HG02588 (cell line): ENCODE measurements around the gene SLC26A9.
"Not testable (repeated sequence)": the region's sequence is repeated elsewhere in the genome, so short reads cannot be mapped to it uniquely, and the experiment has no call there.

ENCODE experiments used
- ATAC-seq: cut with Tn5 transposase; IDR thresholded peaks from one replicate; pipeline ENCODE4 v1.9.1; 2021; ENCODE audit warnings: mild to moderate bottlenecking, moderate library complexity; ENCODE audit not compliant: unreplicated experiment

SLC26A9 gene

GRCh38 chr1:205896351-205896750, 46.9 kb downstream of the SLC26A9 start:
- ATAC-seq = no peak

GRCh38 chr1:205894119-205894518, 49.1 kb downstream of the SLC26A9 start:
- not testable (repeated sequence) for ATAC-seq

- ATAC-seq = not testable (repeated sequence)
These were observed 51.1 kb downstream of the SLC26A9 start for GRCh38 chr1:205892175-205892574.

GRCh38 chr1:205891481-205891880, 51.8 kb downstream of the SLC26A9 start:
- not testable (repeated sequence) for ATAC-seq

GRCh38 chr1:205890631-205891030, 52.6 kb downstream of the SLC26A9 start:
- not testable (repeated sequence) for ATAC-seq

- ATAC-seq = not testable (repeated sequence)
These were observed 53.5 kb downstream of the SLC26A9 start for GRCh38 chr1:205889706-205890105.

GRCh38 chr1:205889006-205889405, 54.2 kb downstream of the SLC26A9 start:
- not testable (repeated sequence) for ATAC-seq

- no peak for ATAC-seq
These were observed 59.5 kb downstream of the SLC26A9 start for GRCh38 chr1:205883792-205884191.

- ATAC-seq = no peak
These were observed 62.3 kb downstream of the SLC26A9 start for GRCh38 chr1:205880923-205881322.

GRCh38 chr1:205879974-205880373, 63.3 kb downstream of the SLC26A9 start:
- no peak for ATAC-seq

- no peak for ATAC-seq
These were observed 65.2 kb downstream of the SLC26A9 start for GRCh38 chr1:205878026-205878425.

GRCh38 chr1:205873148-205873547, 70.1 kb downstream of the SLC26A9 start:
- not testable (repeated sequence) for ATAC-seq

GRCh38 chr1:205870236-205870635, 73.0 kb downstream of the SLC26A9 start:
- no peak for ATAC-seq
